ENCODE results near the gene IGSF23.
"Not testable (repeated sequence)": the region's sequence is repeated elsewhere in the genome, so short reads cannot be mapped to it uniquely, and the experiment has no call there.

Gene IGSF23

DNA sequence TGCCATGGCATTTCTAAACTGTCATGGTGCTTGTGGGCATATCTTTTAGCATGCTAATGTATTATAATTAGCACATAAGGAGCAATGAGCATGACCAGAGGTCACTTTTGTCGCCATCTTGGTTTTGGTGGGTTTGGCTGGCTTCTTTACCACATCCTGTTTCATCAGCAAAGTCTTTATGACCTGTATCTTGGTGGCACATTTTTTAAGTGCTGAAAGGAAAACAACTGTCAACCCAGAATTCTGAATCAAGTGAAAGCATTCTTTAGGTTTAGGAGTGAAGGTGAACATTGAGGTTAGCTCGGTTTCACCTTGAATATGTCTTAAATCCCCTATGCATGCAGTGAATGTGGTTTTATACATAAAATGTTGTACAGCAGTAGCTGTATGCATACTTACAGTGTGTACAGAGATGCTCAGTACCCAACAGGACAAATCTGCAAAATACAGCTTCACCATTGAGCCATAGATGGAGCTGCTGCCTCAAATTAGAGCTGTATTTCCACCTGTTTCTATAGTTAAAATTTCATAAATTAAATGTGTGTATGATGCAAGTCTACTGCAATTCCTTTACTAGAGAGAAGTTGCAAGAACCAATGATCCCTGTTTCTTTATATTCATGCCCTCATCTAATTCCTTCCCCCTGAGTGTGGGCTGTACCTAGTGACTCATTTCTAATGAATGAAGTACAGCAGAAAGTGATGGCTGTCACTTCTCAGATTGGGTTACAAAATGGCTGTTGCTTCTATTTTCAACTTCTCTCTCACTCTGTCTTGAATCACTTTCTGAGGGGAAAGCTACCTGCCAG lies 25.2 kb upstream of the IGSF23 start:
- DNase-seq (ENCODE audit: low read depth), result no peak

DNA sequence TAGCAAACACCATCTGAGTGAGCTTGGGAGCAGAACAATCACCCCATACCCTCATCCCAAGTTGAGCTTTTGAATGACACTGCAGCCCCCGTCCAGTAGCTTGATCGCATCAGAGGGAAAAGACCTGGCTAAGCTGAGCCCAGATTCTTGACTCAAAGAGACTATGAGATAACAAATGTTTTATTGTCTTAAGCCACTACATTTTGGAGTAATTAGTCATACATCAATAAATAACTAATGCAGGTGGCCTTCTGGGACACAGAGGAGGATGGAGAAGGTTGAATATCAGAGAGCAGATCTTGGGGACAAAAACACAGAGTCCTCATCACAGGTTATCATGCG lies 24.6 kb upstream of the IGSF23 start:
- DNase-seq (ENCODE audit: low read depth), result no peak

DNA sequence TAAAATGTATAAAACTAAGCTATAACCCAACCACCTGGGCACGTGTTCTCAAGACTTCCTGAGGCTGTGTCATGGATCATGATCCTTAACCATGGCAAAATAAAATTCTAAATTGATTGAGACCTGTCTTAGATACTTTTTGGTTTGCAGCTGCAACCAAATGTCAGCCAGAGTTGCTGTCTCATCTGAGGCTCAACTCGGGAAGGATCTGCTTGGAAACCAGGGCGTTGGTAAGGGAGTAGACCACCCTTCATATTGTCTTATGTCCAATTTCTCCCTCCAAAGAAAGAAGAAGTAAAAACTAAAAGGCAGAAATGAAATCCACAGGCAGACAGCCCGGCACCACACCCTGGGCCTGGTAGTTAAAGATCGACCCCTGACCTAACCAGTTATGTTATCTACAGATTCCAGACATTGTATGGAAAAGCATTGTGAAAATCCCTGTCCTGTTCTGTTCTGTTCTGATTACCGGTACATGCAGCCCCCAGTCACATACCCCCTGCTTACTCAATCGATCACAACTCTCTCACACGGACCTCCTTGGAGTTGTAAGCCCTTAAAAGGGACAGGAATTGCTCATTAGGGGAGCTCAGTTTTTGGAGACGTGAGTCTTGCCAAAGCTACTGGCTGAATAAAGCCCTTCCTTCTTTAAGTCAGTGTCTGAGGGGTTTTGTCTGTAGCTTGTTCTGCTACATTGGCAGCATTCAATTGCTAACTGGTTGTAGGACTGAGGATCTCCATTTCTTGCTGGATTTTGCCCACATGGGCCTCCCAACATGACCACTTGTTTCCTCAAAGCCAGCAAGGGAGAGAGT lies 22.9 kb upstream of the IGSF23 start:
- no peak for DNase-seq (ENCODE audit: low read depth)

DNA sequence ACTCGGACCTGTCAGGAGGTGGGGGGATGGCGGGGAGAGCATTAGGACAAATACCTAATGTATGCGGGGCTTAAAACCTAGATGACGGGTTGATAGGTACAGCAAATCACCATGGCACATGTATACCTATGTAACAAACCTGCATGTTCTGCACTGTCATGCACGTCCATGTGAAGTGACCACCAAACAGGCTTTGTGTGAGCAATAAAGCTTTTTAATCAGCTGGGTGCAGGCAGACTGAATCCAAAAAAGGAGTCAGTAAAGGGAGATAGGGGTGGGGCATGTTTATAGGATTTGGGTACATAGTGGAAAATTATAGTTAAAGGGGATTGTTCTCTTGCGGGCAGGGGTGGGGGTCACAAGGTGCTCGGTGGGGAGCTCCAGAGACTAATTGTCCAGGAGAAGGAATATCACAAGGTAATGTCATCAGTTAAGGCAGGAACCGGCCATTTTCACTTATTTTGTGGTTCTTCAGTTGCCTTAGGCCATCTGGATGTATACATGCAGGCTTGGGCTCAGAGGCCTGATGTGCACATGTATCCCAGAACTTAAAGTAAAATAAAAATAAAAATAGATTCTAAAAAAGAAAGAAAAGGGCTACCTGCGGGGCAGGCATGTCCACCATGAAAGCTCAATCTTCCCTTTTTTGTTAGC lies 21.9 kb upstream of the IGSF23 start:
- DNase-seq (ENCODE audit: low read depth), result not testable (repeated sequence)

DNA sequence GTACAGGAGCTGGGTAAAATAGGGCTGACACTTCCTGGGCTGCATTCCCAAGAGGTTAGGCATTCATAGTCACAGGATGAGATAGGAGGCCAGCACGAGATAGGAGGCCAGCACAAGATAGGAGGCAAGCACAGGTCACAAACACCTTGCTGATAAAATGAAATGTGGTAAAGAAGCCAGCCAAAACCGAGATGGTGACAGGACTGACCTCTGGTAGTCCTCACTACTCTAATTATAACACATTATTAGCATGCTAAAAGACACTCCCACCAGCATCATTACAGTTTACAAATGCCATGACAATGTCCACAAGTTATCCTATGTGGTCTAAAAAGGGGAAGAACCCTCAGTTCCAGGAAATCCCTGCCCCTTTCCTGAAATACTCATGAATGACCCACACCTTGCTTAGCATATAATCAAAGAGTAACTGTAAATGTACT lies 20.9 kb upstream of the IGSF23 start:
- DNase-seq (ENCODE audit: low read depth), result no peak

DNA sequence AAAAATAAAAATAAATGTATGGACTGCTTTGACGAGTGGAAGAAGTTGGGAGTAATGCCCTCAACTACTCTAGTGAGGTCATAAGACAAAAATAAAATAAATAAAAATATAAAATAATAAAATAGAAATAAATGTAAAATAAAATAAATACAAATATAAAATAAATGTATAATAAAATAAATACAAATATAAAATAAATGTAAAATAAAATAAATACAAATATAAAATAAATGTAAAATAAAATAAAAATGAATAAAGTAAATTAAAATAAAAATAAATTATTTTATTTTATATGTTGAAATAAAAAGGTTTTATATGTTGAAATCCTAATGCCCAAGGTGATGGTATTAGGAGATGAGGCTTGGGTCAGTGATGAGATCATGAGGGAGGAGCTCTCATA lies 20.1 kb upstream of the IGSF23 start:
- no peak for DNase-seq (ENCODE audit: low read depth)

DNA sequence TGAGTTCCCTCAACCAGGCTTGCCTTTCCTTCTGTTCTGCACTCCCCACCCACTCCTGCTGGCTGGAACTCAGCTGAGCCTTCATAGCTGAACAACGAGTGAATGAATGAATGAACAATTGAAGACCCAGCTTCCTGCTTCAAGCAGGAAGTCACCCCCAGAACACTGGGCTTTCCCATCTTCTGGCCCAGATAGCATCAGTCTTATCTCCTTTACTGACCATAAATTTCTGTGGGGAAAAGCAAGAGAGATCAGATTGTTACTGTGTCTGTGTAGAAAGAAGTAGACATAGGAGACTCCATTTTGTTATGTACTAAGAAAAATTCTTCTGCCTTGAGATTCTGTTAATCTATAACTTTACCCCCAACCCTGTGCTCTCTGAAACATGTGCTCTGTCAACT lies 19.5 kb upstream of the IGSF23 start:
- not testable (repeated sequence) for DNase-seq (ENCODE audit: low read depth)

DNA sequence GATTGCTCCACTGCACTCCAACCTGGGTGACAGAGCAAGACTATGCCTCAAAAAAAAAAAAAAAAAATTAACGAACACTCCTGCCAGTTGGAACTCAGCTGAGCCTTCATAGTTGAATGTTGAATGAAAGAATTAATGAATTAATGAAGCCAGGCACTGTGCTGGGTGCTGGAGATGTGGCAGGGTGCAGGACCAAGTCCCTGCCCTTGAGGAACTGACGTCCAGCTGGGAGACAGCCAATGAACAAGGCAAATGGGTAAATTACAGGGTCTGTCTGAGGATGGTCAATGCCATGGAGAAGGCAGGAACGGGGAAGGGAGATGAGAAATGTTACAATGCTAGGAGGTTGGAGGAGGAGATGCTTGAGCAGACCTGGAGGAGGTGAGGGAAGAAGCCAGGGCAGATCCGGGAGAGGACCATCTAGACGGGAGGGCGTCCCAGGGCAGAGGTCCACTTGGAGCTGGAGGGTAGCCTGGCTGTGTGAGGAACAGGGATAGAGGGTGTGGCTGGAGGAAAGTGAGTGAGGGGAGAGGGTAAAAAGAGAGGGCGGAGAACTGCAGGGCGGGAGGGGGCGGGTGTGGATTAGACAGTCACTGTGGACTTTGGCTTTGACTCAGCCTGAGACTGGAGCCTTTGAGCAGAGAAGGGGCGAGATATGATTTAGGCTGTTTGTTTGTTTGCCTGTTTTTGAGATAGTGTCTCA lies 16.8 kb upstream of the IGSF23 start:
- no peak for DNase-seq (ENCODE audit: low read depth)

DNA sequence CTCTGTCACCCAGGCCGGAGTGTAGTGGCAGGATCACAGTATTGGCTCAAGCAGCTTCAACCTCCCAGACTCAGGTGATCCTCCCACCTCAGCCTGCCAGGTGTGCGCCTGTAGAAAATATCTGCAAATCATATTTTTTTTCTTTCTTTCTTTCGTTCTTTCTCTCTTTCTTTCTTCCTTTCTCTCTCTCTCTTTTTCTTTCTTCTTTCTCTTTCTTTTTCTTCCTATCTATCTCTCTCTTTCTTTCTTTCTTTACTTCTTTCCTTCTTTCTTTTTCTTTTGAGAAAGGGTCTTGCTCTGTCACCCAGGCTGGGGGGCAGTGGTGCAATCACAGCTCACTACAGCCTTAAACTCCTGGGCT lies 16.3 kb upstream of the IGSF23 start:
- DNase-seq (ENCODE audit: low read depth), result no peak

DNA sequence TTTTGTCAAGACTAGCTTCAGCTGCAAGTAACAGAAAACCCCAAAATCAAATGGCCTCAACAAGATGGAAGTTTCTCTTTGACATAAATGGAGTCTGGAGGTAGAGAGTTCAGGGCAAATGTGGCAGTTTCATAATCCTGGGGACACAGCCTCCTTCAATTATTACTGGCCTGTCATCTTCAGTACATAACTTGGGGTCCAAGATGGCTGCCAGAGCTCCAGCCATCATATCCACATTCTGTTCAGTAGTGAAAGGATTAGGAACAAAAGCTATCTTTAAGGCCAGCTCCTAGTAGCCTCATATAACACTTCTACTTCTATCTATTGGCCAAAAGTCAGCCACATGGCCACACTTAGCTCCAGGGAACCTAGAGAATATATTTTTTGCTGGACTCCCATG lies 15.0 kb upstream of the IGSF23 start:
- no peak for DNase-seq (ENCODE audit: low read depth)

DNA sequence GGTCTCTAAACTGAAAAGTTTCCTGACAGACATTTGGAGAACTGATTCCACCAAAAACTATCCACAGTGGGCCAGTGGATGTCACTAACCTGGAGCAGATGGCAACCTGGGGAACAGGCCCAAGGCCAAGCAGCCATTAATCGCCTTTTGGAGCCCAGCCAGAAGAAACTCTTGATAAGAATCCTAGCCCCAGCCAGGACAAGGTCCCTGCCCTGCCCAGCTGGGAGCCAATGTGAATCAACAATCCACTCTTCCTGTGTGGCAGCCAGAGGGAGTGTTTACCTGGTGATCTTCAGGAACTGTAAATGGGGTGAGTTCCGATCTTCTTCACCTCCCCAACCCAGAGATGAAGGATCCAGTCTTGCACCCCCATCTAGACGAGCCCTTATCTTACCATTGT lies 14.5 kb upstream of the IGSF23 start:
- no peak for DNase-seq (ENCODE audit: low read depth)

DNA sequence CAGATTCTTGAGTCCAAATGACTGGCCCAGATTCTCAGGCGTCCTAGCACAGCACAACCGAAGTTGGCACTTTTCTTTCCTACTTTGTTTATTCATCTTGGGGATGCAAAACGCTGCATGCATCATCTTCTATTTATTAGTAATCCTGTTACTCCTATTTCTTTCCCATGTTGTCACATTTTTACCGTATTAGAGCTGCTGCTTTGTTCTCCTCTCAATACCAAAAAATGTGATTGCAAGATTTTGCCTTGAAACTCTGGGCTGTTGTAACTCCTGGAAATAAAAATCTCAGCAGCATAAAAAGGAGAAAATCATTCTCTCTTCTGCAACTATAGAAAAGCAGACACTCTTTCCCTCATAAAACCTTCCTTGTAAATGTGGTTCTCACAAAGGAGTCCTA lies 12.9 kb upstream of the IGSF23 start:
- DNase-seq (ENCODE audit: low read depth), result no peak

DNA sequence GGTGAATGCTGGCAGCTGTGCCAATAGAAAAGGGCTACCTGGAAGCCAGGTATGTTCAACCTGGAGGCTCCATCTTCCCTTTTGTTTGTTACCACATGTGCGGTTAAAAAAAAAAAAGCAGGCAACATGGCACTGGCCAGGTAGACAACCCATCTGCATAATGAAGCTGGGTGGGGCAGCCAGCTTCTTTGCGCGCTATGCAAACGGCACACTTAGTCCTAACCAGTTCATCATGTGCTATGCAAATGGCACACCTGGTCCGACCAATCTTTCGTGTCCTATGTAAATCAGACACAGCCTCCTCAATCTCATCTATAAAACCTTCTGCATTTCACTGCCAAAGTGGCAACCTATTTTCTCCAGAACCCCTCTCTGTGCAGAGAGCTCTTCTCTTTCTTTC lies 11.3 kb upstream of the IGSF23 start:
- no peak for DNase-seq (ENCODE audit: low read depth)

DNA sequence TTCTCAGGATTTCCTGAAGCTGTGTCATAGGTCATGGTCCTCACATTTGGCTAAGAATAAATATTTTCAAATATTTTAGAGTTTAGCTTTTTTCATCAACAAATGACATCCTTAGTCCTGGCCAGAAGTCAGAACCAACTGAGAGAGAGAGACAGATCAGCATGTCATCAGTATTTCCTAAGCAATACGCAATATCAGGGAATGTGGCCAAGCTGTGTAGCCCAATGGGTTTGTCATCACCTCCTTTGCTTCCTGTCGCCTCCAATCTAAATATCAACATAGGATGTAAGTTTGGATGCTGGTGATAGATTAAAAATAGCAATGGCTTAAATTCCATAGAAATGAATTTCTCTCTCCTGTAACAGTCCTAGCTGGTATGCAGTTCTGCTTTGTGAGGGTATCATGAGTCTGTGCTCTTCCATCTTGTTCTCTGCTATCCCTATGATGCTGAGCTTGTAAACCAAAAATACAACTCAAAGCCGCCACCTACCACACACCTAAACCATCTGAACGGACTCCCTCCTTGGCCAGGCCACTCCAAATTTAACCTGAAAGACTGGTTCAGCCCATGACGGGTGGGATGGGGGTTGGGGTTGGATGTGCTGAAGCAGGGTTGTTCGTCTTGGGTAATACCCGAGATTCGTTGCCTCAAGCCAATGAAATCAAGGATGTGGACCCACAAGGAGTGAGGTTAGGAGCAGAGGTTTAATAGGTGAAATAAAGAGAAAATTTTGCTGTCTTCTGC lies 10.0 kb upstream of the IGSF23 start:
- DNase-seq (ENCODE audit: low read depth), result no peak

DNA sequence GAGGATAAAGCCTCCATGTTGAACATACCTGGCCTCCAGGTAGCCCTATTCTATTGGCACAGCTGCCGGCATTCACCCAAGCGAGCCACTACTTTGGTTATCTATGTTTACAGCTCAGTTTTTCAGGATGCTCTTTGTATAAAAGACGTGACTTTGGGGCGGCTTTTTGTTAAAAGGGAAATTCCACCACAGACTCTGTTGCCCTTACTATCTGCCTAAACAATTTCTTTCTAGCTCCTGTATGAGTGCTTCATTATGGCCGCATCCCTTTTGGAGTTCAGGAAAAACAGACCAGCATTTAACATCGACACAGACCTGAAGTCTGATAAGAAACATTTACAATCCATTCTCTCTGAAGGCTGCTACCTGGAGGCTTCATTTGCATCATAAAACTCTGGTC lies 9.1 kb upstream of the IGSF23 start:
- no peak for DNase-seq (ENCODE audit: low read depth)

DNA sequence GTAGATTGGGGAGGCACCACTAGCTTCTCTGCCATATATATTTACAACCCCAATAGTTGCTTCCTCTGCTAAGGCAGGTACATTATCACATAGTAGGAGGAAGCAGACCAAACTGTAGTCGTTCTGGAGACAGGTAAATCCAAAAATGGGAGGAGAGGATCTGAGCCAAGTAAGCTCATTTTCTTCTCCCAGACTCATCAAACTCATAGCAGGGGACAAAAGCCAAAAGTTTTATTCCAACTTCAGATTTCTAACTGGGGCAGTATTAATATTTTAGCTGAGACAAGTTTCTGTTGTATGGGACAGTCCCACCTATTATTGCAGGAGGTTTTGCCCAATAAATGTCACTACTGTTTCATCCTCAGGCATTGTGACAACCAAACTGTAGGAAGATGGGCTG lies 7.8 kb upstream of the IGSF23 start:
- no peak for DNase-seq (ENCODE audit: low read depth)

DNA sequence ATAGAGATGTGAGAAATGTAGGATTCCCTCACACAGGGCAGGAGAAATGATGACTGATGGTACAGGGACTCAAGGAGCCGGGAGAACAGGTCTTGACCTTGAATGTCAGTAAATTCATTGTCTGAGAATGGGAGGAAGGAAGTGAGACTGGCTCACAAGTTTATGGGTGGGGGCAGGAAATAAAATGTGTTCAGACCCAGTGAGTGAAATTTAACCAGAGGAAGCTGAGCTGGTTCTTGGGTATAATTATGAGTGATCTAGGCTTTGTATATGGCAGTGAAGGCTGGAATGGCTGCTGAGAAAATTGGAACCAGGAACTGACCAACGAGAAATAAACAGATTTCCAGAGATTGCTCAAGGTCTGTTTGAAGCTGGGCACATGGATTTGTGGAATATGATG lies 6.3 kb upstream of the IGSF23 start:
- DNase-seq (ENCODE audit: low read depth), result no peak

DNA sequence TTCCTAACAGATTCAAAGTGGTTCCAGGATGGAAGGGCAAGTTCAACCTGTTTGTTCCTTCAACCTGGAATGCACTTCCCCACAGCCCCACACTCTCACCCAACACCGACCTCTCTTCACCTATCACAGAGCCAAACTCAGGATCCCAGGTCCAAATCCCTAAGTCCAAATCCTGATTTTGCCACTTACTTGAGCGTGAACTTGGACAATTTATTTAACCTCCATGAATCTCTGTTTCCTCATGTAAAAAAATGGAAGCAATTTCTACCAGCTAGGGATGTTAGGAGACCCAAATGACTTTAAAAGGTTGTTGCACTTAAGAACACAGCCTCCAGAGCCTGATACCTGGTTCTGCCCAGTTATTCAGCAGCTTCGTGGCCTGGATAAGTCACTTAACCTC lies 5.4 kb upstream of the IGSF23 start:
- DNase-seq (ENCODE audit: low read depth), result no peak

DNA sequence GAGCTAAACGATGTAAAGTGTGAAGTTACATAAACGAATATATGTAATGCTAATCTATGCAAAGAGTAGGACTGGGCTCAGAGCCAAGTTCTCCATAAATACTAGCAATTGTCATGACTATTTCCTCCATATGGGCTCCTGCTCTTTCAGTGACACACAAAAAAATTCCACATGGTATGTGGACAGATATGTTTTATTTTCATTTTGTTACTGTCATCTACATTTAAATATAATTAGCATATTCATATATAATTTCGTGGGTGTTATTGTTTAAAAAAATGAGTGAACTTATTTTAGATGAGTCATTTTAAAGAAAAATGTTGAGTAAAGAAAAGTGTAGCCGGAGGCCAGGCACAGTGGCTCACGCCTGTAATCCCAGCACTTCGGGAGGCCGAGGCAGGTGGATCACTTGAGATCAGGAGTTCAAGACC lies 5.0 kb upstream of the IGSF23 start:
- DNase-seq (ENCODE audit: low read depth), result no peak

DNA sequence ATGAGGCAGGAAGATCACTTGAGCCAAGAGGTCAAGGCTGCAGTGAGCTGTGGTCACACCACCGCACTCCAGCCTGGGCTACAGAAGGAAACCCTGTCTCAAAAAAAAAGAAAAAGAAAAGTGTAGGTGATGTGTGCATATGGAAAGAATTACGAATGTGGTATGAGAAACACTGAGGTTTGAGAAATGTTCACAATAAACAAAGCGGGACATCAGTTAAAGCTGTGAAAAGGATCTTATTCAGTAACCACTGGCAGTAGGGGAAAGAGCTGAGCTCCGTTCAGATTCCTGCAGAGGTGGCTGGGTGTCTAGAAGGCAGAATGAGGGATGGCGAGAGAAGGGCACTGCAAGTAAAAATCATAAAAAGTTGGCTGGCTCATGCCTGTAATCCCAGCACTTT lies 4.1 kb upstream of the IGSF23 start:
- DNase-seq (ENCODE audit: low read depth), result no peak

DNA sequence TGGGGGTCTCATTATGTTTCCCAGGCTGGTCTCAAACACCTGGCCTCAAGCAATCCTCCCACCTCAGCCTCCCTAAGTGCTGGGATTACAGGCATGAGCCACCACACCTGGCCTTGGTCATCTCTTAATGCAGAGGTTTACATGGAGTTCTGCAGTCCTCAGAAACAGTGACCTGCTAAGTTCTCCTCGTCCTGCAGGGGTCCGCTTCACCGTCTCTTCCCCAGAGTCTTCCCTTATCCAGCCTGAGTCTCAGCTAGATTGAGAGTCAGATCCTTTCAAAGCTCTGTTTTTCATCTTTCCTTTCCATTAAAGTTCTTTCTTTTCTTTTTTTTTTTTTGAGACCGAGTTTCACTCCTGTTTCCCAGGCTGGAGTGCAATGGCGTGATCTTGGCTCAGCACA lies 2.9 kb upstream of the IGSF23 start:
- DNase-seq (ENCODE audit: low read depth), result not testable (repeated sequence)

DNA sequence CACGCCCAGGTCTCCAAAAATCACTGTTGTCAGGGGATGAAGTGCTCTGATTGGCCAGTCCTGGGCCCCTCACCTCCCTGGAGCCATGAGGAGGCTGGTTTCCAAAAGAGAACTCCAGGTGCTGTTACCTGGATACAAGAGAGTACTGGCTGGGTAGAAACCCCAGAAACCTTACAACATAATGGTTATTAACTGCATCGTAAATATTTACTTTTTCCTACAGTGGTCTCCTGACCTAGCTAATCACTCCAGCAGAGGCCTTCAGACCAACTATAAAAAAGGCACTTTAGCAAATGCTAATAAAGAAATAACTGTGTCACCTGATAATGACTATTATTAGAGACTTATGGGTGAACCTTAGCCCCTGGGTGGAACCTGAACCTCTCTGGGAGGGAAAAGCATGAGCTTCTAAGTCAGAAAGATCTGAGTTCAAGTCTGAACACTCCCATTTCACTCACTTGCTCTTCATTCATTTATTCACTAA lies 1.5 kb upstream of the IGSF23 start:
- DNase-seq (ENCODE audit: low read depth), result no peak
